NCI-H146 treated with DMSO at 0.1 percent for 48 hours (cell line): Measurements from ENCODE around the gene BTBD7.

Experiments used
- DNase-seq: peaks from one replicate; lab custom pipeline; 2025; ENCODE audit not compliant: unreplicated experiment; lab: John Stamatoyannopoulos, UW

BTBD7 gene

GRCh38 chr14:93329965-93330608 is 2.7 kb downstream of the BTBD7 start:
- DNase-seq: no peak

DNA sequence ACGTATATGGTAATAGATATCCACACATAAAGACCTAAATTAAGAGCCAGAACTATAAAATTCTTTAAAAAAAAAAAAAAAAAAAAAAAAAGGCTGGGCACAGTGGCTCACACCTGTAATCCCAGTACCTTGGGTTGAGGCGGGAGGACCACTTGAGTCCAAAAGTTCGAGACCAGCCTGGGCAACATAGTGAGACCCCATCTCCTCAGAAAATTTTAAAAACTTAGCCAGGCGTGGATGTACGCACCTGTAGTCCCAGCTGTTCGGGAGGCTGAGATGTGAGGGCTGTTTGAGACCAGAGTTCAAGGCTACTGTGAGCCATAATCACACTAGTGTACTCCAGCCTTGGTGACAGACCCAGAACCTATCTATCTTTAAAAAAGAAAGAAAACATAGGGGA is 4.3 kb downstream of the BTBD7 start:
- no peak for DNase-seq

- DNase-seq: no peak
These were observed 6.6 kb downstream of the BTBD7 start for GRCh38 chr14:93326196-93326595.

- DNase-seq: no peak
These were observed 9.1 kb downstream of the BTBD7 start for GRCh38 chr14:93323600-93324174.

DNA sequence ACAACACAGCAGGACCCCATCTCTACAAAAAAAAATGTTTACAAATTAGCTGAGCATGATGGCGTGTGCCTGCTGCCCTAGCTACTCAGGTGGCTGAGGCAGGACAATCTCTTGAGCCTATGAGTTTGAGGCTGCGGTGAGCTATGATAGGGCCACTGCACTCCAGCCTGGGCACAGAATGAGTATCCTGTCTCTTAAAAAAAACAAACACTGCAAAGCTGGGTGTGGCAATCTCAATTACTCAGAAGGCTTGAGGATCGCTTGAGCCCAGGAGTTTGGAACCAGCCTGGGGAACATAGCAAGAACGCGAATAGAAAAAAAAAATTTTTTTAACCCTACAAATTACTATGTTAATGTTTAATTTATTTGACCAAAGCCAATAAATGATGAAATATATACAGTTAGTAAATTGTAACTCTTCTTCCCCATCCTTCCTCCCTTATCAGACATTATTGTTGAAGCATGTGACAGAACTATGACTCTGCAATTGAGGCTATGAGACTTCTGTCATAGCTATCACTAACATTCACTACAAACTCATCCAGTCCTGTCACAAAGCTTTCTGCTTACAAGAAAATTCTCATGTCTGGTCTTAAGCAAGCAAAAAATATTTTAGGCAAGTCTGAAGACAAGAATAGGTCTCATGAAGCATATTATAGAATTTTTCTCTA is 9.8 kb downstream of the BTBD7 start:
- DNase-seq: no peak

GRCh38 chr14:93320489-93320888 is 12.3 kb downstream of the BTBD7 start:
- no peak for DNase-seq

GRCh38 chr14:93319958-93320357 is 12.9 kb downstream of the BTBD7 start:
- DNase-seq: no peak

- DNase-seq: no peak
These were observed 13.3 kb downstream of the BTBD7 start for GRCh38 chr14:93319494-93319893.

GRCh38 chr14:93318927-93319326 is 13.9 kb downstream of the BTBD7 start:
- DNase-seq: no peak

- no peak for DNase-seq
These were observed 14.7 kb downstream of the BTBD7 start for GRCh38 chr14:93317875-93318807.

DNA sequence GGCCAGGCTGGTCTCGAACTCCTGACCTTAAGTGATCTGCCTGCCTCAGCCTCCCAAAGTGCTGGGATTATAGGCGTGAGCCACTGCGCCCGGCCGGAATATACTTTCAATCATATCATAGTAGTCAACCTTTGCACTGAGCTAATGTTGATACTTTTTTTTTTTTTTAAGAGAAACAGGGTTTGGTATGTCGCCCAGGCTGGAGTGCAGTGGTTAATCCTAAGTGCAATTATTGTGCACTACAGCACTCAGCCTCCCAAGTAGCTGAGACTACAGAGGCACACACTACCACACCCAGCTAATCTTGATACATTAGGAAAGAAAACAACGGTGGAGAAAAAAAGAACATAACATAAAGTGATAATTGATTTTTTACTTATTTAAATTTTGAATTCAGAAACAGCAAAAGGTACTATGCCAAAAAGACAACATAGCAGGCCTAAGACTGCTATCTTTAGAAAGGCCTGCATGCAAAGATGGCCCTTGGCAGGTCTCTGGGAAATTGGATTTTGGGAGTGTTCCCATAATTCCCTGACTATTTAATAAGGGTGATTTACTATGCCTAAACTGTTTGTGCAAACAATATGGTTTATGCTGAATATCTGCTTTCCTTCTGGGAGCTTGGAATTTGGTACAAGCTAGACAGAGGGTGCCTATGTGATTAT is 15.5 kb downstream of the BTBD7 start:
- DNase-seq: no peak

DNA sequence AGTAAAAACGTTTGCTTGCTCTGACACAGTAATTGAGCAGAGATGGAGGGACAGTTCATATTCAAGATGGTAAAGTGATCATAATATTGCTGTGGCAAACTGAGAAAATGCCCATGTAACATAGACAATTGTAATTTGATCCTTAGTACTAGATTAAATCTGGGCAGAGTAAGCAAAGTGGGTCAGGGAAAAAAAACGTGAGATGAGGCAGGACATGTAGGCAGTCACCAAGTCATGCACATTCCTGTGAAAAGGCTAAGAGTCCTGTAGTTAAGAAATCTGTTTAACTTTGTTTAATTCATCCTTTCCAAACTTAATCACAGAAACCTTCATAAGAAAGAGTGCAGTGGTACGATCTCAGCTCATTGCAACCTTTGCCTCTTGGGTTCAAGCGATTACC is 16.1 kb downstream of the BTBD7 start:
- DNase-seq: no peak

DNA sequence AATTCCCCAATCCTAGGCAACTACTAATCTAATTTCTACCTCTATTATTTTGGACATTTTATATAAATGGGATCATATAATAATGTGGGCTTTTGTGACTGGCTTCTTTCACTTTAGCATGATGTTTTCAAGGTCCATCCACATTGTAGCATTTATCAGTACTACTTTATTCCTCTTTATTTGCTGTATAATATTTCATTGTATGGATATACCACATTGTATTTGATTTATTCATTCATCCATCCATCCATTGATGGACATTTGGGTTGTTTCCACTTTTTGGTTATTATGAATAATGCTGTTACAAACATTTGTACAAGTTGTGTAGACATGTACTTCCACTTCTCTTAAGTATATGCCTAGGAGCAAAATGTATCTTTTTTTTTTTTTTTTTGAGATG is 17.3 kb downstream of the BTBD7 start:
- DNase-seq: no peak

DNA sequence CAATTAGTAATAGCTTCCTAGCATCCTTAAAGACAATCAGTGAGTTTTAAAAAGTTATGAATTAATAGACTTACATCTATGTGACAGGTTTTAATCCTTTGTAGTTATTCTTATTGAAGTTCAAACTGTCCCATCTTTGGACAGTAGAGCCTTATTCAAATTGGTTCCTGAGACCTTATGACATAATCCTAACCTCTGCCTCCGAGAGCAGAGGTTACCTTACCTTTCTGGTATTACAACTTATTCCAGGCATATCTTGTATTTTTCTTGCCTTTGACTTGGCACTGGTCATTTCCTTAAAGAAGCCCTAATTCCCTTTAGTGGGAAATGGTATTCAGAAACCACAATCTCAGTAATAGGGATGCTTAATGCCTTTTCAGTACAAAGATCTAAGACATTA is 21.8 kb downstream of the BTBD7 start:
- DNase-seq: no peak

GRCh38 chr14:93309427-93309966 is 23.3 kb downstream of the BTBD7 start:
- no peak for DNase-seq

DNA sequence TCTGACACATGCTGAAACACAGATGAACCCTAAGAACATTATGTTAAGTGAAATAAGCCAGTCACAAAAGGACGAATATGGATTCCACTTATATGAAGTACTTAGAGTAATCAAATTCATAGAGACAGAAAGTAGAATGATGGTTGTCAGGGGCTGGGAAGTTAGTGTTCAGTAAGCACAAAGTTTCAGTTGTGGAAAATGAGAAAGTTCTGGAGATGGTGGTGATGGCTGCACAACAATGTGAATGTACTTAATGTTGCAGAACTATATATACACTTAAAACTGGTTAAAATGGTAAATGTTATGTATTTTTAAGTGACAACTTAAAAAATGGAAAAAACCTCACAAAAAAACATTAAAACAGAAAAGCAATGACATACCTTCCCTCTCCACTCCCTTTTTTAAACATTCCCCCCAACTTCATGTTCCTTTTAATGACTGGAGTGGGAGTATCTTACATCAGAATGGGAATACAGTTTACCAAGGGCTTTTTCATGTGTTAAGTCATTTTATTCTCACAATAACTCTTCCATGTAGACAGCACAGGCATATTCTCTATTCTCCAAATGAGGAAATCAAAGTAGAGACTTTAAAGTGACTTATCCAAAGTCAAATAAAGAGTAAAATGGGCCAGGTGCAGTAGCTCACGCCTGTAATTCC is 24.0 kb downstream of the BTBD7 start:
- DNase-seq: no peak

DNA sequence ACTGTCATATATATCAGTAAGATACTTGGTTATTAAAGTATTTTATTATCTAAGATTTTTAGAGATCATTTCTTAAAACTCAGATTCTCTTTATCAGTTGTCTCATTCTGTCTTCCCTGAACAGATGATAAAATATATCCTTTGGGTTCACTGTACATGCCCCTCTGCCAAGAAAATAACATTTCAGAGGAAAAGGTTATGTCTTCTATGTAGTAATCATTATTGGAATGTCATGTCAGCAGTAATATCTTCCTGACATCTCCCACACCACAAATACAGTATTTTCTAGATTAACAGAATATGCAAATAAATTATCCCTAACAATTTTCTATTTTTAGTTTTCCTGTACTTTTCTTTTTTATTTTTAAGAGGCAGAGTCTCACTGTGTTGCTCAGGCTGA is 26.0 kb downstream of the BTBD7 start:
- DNase-seq: no peak

DNA sequence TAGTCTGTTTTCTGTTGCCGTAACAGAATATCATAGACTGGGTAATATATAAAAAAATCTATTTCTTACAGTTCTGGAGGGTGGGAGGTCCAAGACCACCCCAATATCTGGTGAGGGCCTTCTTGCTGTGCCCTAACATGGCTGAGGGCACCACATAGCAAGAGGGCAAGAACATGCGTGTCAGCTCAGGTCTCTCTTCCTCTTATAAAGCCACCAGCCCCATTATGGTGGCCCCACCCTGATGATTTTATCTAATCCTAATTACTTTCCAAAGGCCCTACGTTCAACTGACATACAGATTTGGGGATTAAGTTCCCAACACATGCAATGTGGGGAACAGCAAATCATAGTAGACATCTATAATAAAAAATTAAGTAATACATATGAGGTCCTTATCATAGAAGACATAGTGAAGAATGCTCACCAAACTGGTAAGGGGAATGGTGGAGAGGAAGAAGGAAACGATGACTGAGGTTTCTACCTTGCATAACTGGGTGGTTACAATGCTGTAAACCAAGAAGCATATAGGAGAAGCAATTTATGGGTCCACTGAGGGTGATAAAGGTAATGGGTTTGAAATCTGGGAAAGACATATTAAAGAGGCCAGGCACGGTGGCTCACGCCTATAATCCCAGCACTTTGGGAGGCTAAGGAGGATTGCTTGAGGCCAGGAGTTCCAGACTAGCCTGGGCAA is 27.0 kb downstream of the BTBD7 start:
- no peak for DNase-seq

- no peak for DNase-seq
These were observed 28.1 kb downstream of the BTBD7 start for GRCh38 chr14:93304771-93305170.

DNA sequence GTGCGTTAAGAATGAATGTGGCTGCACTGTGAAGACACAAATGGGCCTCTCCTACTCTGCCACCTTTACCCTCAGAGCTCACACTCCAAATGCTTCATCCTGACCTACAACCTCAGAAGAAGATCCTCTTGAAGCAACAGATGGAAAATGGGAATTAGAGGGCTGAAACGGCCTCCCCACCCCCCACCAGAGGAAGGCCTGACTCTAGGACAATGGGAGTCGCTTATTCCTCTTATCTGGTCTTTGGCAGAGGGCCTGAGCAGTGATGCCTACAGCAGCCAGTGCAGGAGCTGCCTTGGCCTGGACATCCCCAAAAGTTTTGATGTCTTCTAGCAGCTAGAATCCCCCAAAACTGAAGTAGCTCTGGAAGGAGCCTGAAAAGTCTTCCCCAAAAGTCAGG is 29.2 kb downstream of the BTBD7 start:
- DNase-seq: no peak
